H9 (cell line): ENCODE measurements around the gene ZDHHC11. TPM values are rescaled to one million over a fixed set of nuclear protein-coding genes. Genes with fewer than 3 reads are reported as not detected.
"Not testable (repeated sequence)": the region's sequence is repeated elsewhere in the genome, so short reads cannot be mapped to it uniquely, and the experiment has no call there.

Source experiments
- DNase-seq: peaks from one replicate; pipeline ENCODE4 v3.0.0-alpha.2; 2017
- H2AFZ ChIP-seq: one replicate; pipeline ENCODE4 v1.6.1; 2013; ENCODE audit warnings: mild to moderate bottlenecking, low read length, control low read depth, moderate library complexity
- H2AK5ac ChIP-seq: 2 replicates; pipeline ENCODE4 v1.6.1; 2013; ENCODE audit warnings: low read length, control low read depth, mixed read lengths; ENCODE audit not compliant: insufficient read length
- H2BK120ac ChIP-seq: one replicate; pipeline ENCODE4 v1.6.1; 2013; ENCODE audit warnings: low read depth, mild to moderate bottlenecking, low read length, control low read depth, inconsistent platforms; ENCODE audit not compliant: poor library complexity, severe bottlenecking
- H2BK12ac ChIP-seq: 2 replicates; pipeline ENCODE4 v1.6.1; 2013; ENCODE audit warnings: low read length, control low read depth, mixed read lengths, low read depth; ENCODE audit not compliant: insufficient read length
- H2BK15ac ChIP-seq: 2 replicates; pipeline ENCODE4 v1.6.1; 2013; ENCODE audit warnings: low read depth, low read length, control low read depth
- H2BK20ac ChIP-seq: one replicate; pipeline ENCODE4 v1.6.1; 2013; ENCODE audit warnings: low read depth, mild to moderate bottlenecking, low read length, control low read depth, inconsistent platforms; ENCODE audit not compliant: poor library complexity, severe bottlenecking
- H2BK5ac ChIP-seq: 2 replicates; pipeline ENCODE4 v1.6.1; 2013; ENCODE audit warnings: low read length, control low read depth, mixed read lengths; ENCODE audit not compliant: insufficient read length
- H3K14ac ChIP-seq: 2 replicates; pipeline ENCODE4 v1.6.1; 2013; ENCODE audit warnings: low read length, control low read depth; ENCODE audit not compliant: insufficient read depth
- H3K18ac ChIP-seq: 2 replicates; pipeline ENCODE4 v1.6.1; 2013; ENCODE audit warnings: low read depth, mild to moderate bottlenecking, mixed read lengths, low read length, control low read depth; ENCODE audit not compliant: insufficient read length
- H3K23ac ChIP-seq: 2 replicates; pipeline ENCODE4 v1.6.1; 2013; ENCODE audit warnings: low read length, control low read depth, mixed read lengths, low read depth; ENCODE audit not compliant: insufficient read length
- H3K23me2 ChIP-seq: 2 replicates; pipeline ENCODE4 v1.6.1; 2013; ENCODE audit warnings: low read depth, mild to moderate bottlenecking, mixed read lengths, low read length, control low read depth; ENCODE audit not compliant: insufficient read length, poor library complexity, severe bottlenecking
- H3K27ac ChIP-seq: 2 replicates; pipeline ENCODE4 v1.5.1; 2013; ENCODE audit warnings: low read length, control low read depth, mixed read lengths, low read depth; ENCODE audit not compliant: insufficient read length
- H3K27me3 ChIP-seq: 2 replicates; pipeline ENCODE4 v1.6.1; 2013; ENCODE audit warnings: low read length, control low read depth, inconsistent platforms; ENCODE audit not compliant: insufficient read depth
- H3K4ac ChIP-seq: 2 replicates; pipeline ENCODE4 v1.6.1; 2013; ENCODE audit warnings: low read depth, mild to moderate bottlenecking, control low read depth, inconsistent platforms, low read length, moderate library complexity
- H3K4me1 ChIP-seq: 2 replicates; pipeline ENCODE4 v1.6.1; 2013; ENCODE audit warnings: low read length, control low read depth, inconsistent platforms; ENCODE audit not compliant: insufficient read depth
- H3K4me2 ChIP-seq: 2 replicates; pipeline ENCODE4 v1.6.1; 2013; ENCODE audit warnings: low read length, control low read depth, mixed read lengths; ENCODE audit not compliant: insufficient read length, insufficient read depth
- H3K56ac ChIP-seq: 2 replicates; pipeline ENCODE4 v1.6.1; 2013; ENCODE audit warnings: low read depth, mild to moderate bottlenecking, mixed read lengths, low read length, control low read depth; ENCODE audit not compliant: insufficient read length
- H3K79me1 ChIP-seq: 2 replicates; pipeline ENCODE4 v1.6.1; 2013; ENCODE audit warnings: low read depth, mild to moderate bottlenecking, moderate library complexity, low read length, control low read depth, inconsistent platforms; ENCODE audit not compliant: insufficient read depth, poor library complexity, severe bottlenecking
- H3K79me2 ChIP-seq: 2 replicates; pipeline ENCODE4 v1.6.1; 2013; ENCODE audit warnings: low read length, control low read depth, inconsistent platforms; ENCODE audit not compliant: insufficient read depth
- H3K9ac ChIP-seq: 2 replicates; pipeline ENCODE4 v1.6.1; 2013; ENCODE audit warnings: low read length, control low read depth, mixed read lengths; ENCODE audit not compliant: insufficient read length; ENCODE audit errors: extremely low read depth
- H3K9me3 ChIP-seq: one replicate; pipeline ENCODE4 v1.6.1; 2013; ENCODE audit warnings: low read depth, low read length, inconsistent platforms; ENCODE audit not compliant: control insufficient read depth
- H3T11ph ChIP-seq: one replicate; pipeline ENCODE4 v1.6.1; 2013; ENCODE audit warnings: mild to moderate bottlenecking, low read length, control low read depth, inconsistent platforms
- H4K20me1 ChIP-seq: one replicate; pipeline ENCODE4 v1.6.1; 2013; ENCODE audit not compliant: control insufficient read depth, insufficient read length, insufficient read depth
- H4K5ac ChIP-seq: 2 replicates; pipeline ENCODE4 v1.6.1; 2013; ENCODE audit warnings: low read depth, mild to moderate bottlenecking, mixed read lengths, low read length, control low read depth; ENCODE audit not compliant: insufficient read length
- H4K8ac ChIP-seq: replicated peaks from 2 replicates; pipeline ENCODE4 v1.6.1; 2013; ENCODE audit warnings: low read length, control low read depth, mixed read lengths, low read depth; ENCODE audit not compliant: insufficient read length
- H4K91ac ChIP-seq: 2 replicates; pipeline ENCODE4 v1.6.1; 2013; ENCODE audit warnings: low read depth, mild to moderate bottlenecking, moderate library complexity, mixed read lengths, low read length, control low read depth; ENCODE audit not compliant: insufficient read length
- H3K27ac Mint-ChIP-seq, 3 experiments: 2 replicates in 2 of 3; 3 replicates in 1 of 3; pipeline ENCODE4 v1.8.0; 2020 to 2021; ENCODE audit warnings: mixed read lengths in 3 of 3, mild to moderate bottlenecking in 1 of 3, moderate library complexity in 1 of 3
- H3K27me3 Mint-ChIP-seq: 2 replicates; pipeline ENCODE4 v1.8.0; 2021; ENCODE audit warnings: low read depth, mild to moderate bottlenecking, moderate library complexity, mixed read lengths
- H3K36me3 Mint-ChIP-seq, 3 experiments: 2 replicates in 2 of 3; 3 replicates in 1 of 3; pipeline ENCODE4 v1.8.0; 2020 to 2021; ENCODE audit warnings: low read depth in 3 of 3, mixed read lengths in 3 of 3; ENCODE audit not compliant: insufficient read depth in 1 of 3
- H3K4me1 Mint-ChIP-seq, 2 experiments: 2 replicates each; pipeline ENCODE4 v1.8.0; 2020; ENCODE audit warnings: mixed read lengths in 2 of 2
- H3K4me3 Mint-ChIP-seq, 2 experiments: 2 replicates in 1 of 2; 3 replicates in 1 of 2; pipeline ENCODE4 v1.8.0; 2020 to 2021; ENCODE audit warnings: mild to moderate bottlenecking in 2 of 2, mixed read lengths in 2 of 2, moderate library complexity in 1 of 2
- H3K9me3 Mint-ChIP-seq, 2 experiments: 2 replicates in 1 of 2; 3 replicates in 1 of 2; pipeline ENCODE4 v1.8.0; 2020; ENCODE audit warnings: mild to moderate bottlenecking in 2 of 2, mixed read lengths in 2 of 2, moderate library complexity in 1 of 2
- WGBS: extraction: QIAGEN DNeasy Blood & Tissue Kit; methylation state at CpG from one replicate; pipeline ENCODE4 v1.1.7; 2013; ENCODE audit warnings: missing lambda C conversion rate, low lambda C conversion rate, mixed read lengths; ENCODE audit not compliant: insufficient read length; ENCODE audit errors: extremely low coverage; 5-methylcytosine and 5-hydroxymethylcytosine counted together
- total RNA-seq: library from RNA; stranded (reverse); gene quantifications from 2 replicates; pipeline ENCODE4 v1.2.1, GENCODE V29; 2021
- TF ChIP-seq, protein P1 (sequence below): fragments of 200-600 bp; sonication (generic); conservative IDR thresholded peaks from 3 replicates; pipeline ENCODE4 v1.8.0; 2021; ENCODE audit warnings: antibody characterized with exemption, mild to moderate bottlenecking

The ZDHHC11 gene
- total RNA-seq, 1 experiment from 2014 or later = 37.6 TPM

DNA sequence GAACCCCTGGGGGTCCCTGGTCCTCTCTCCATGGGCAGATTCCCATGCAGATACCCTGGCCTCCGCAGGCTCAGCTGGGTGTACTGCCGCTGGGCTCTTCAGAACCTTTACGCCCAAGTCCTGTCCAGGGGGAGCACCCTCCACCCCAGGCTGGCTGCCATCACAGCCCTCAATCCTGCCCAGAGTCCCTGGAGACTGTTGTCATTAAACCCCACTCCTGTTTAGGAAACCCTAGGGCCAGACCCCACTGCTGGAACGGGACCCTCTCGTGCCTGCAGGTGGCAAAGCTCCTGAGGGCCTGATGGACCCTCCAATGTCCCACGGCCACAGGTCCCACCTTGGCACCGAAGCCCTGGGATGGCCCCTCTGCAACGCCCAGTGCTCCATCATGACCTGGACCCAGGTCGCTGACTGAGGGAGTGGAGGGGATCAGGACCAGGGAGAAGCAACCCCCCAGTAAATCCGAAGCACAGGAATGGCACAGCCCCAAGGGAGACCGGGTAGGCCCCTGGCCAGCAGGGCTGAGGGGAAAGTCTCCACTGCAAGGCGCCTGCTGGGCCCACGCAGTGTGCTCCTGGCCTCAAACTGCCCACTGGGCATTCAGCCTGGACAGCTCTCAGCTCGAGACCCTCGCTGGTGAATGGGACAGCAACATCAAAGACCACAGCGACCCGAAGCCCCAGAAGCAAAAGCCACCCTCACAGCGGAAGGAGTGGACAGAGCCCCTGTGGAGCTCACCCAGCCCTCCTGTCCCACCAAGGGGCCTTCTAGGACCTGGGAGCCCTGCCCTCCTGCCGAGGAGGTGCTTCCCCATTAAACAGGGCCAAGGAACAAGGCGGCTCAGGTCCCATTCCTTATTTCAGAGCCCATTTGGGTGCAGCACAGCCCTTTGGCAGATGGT, 74.6 kb downstream of the ZDHHC11 start:
- no peak overlapping the region for H2AFZ ChIP-seq
- no peak overlapping the region; the same call in 1 of the 2 replicates for H3K14ac ChIP-seq
- no peaks in the 10 kb centered on the region for H3K9me3 ChIP-seq
- H3K4me1 ChIP-seq = no peaks in the 10 kb centered on the region
- H3K23me2 ChIP-seq = no peaks in the 10 kb centered on the region
- H3K27ac ChIP-seq = no peak overlapping the region
- H3K23ac ChIP-seq = no peak overlapping the region
- TF ChIP-seq, protein P1, sequence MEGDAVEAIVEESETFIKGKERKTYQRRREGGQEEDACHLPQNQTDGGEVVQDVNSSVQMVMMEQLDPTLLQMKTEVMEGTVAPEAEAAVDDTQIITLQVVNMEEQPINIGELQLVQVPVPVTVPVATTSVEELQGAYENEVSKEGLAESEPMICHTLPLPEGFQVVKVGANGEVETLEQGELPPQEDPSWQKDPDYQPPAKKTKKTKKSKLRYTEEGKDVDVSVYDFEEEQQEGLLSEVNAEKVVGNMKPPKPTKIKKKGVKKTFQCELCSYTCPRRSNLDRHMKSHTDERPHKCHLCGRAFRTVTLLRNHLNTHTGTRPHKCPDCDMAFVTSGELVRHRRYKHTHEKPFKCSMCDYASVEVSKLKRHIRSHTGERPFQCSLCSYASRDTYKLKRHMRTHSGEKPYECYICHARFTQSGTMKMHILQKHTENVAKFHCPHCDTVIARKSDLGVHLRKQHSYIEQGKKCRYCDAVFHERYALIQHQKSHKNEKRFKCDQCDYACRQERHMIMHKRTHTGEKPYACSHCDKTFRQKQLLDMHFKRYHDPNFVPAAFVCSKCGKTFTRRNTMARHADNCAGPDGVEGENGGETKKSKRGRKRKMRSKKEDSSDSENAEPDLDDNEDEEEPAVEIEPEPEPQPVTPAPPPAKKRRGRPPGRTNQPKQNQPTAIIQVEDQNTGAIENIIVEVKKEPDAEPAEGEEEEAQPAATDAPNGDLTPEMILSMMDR = no peak
- no peak overlapping the region for H2BK15ac ChIP-seq
- no peaks in the 10 kb centered on the region for H3K79me2 ChIP-seq
- no peaks in the 10 kb centered on the region for H3K27me3 ChIP-seq
- no peak overlapping the region for H2BK5ac ChIP-seq
- no peak overlapping the region for H2AK5ac ChIP-seq
- peaks cover 2 to 3% of the 10 kb centered on the region in 2 experiments; a peak in 3 of 4 replicates for H3K4me1 Mint-ChIP-seq
- H4K8ac ChIP-seq = no peak overlapping the region
- H4K91ac ChIP-seq = no peak overlapping the region
- no peak overlapping the region for H3K18ac ChIP-seq
- H3K56ac ChIP-seq = no peak overlapping the region
- H3K36me3 Mint-ChIP-seq = peaks cover 0 to 3% (median 2%) of the 10 kb centered on the region in 3 experiments; a peak in 4 of 7 replicates
- H3K27ac Mint-ChIP-seq = no peak overlapping the region
- no peak overlapping the region for H3K4ac ChIP-seq
- H2BK120ac ChIP-seq = no peak overlapping the region
- H3K9me3 Mint-ChIP-seq = peaks cover 0 to 4% of the 10 kb centered on the region in 2 experiments; a peak in 2 of 5 replicates
- H4K20me1 ChIP-seq = no peaks in the 10 kb centered on the region
- H3T11ph ChIP-seq = no peak overlapping the region
- no peak overlapping the region for H2BK20ac ChIP-seq
- no peaks in the 10 kb centered on the region for H3K79me1 ChIP-seq
- H3K4me3 Mint-ChIP-seq = no peak overlapping the region
- WGBS = no CpG with 5 or more reads among the region's 20 CpGs
- peak; percentile 22 for DNase-seq
- H4K5ac ChIP-seq = no peak overlapping the region
- no peak overlapping the region for H3K4me2 ChIP-seq
- H3K9ac ChIP-seq = no peak overlapping the region
- H3K27me3 Mint-ChIP-seq = peaks cover 10% of the 10 kb centered on the region
- no peak overlapping the region for H2BK12ac ChIP-seq

DNA sequence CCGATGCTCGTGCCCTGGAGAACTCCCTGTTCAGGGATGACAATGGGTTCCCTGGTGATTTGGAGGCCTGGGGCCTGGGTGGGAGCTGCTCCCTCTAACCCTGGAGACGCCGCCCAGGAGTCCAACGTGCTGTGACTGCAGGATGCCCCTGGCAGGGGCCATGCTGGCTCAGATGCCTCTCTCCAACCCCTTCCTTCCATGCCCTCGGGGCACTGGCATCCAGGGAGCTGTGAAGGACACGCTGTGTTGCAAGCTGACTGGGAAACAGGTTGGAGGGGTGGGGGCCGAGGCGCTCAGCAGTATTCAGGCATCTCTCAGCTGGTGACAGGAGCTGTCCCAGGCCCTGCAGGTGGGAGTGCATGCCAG, 75.2 kb downstream of the ZDHHC11 start:
- H2BK120ac ChIP-seq, H3K9me3 ChIP-seq, H4K91ac ChIP-seq, H3K36me3 Mint-ChIP-seq, H4K20me1 ChIP-seq, H3K4me2 ChIP-seq, H2AFZ ChIP-seq, H3K9ac ChIP-seq, H3K9me3 Mint-ChIP-seq, H3K27ac ChIP-seq, H3T11ph ChIP-seq, H3K27ac Mint-ChIP-seq, H3K27me3 Mint-ChIP-seq, H3K27me3 ChIP-seq, H2BK5ac ChIP-seq, H3K4me3 Mint-ChIP-seq, H3K4me1 ChIP-seq, H2BK15ac ChIP-seq, H3K14ac ChIP-seq, H3K23me2 ChIP-seq, H3K79me1 ChIP-seq, H2BK20ac ChIP-seq, H3K4ac ChIP-seq, H3K23ac ChIP-seq, H3K4me1 Mint-ChIP-seq, H3K79me2 ChIP-seq, H3K56ac ChIP-seq, H2BK12ac ChIP-seq, H4K8ac ChIP-seq, H4K5ac ChIP-seq, H2AK5ac ChIP-seq, H3K18ac ChIP-seq: not testable (repeated sequence)
- WGBS = no CpG with 5 or more reads among the region's 9 CpGs
- DNase-seq = peak; percentile 21
